ENCODE data around the gene ARL2BP. TPM values are rescaled to one million over a fixed set of nuclear protein-coding genes. Genes with fewer than 3 reads are reported as not detected.

Gene ARL2BP
- total and polyA plus RNA-seq, 4 donors = 13.4 to 33.6 (median 19.2) TPM

GRCh38 chr16:57234707-57235092, 10.4 kb upstream of the ARL2BP start:
- no peak overlapping the region for H3K9ac ChIP-seq (ENCODE audit: low read depth in 1 of 2, low read length in 2 of 2)
- no peaks in the 10 kb centered on the region for H3K27me3 ChIP-seq (ENCODE audit: control insufficient read depth in 4 of 4, insufficient read depth in 4 of 4, low read length in 3 of 4)
- no peak overlapping the region for H3K27ac ChIP-seq (ENCODE audit: low read depth in 1 of 2, low read length in 2 of 2)
- no peaks in the 10 kb centered on the region for H3K9me3 ChIP-seq (ENCODE audit: control insufficient read depth in 4 of 4, low read length in 3 of 4)
- H3K4me3 ChIP-seq (ENCODE audit: low read depth in 1 of 3, low read length in 3 of 3) = no peak overlapping the region
- H3K4me1 ChIP-seq (ENCODE audit: control insufficient read depth in 4 of 4, insufficient read depth in 4 of 4, low read length in 3 of 4) = peaks cover 5 to 12% (median 8%) of the 10 kb centered on the region in 4 donors
- no peak for DNase-seq (ENCODE audit: low spot score)
- H3K36me3 ChIP-seq (ENCODE audit: control insufficient read depth in 4 of 4, insufficient read depth in 3 of 4, low read depth in 1 of 4, low read length in 3 of 4) = peaks cover 15 to 60% (median 48%) of the 10 kb centered on the region in 4 donors
- no peak for TF ChIP-seq FOXA2 (IDR thresholded peaks at IDR 0.05)
- TF ChIP-seq TAF1 (conservative IDR thresholded peaks at IDR 0.05) = no peak
- TF ChIP-seq FOXA1 (IDR thresholded peaks at IDR 0.05) = no peak
- no peak for TF ChIP-seq CTCF (IDR thresholded peaks at IDR 0.05; ENCODE audit: low read depth, low read length, missing input control)
- TF ChIP-seq EGR1 (IDR thresholded peaks at IDR 0.05; ENCODE audit: low read depth in 2 of 2) = no peak

GRCh38 chr16:57235128-57236021, 9.7 kb upstream of the ARL2BP start:
- DNase-seq (ENCODE audit: low spot score) = no peak
- no peaks in the 10 kb centered on the region for H3K27me3 ChIP-seq (ENCODE audit: control insufficient read depth in 4 of 4, insufficient read depth in 4 of 4, low read length in 3 of 4)
- H3K9ac ChIP-seq (ENCODE audit: low read depth in 1 of 2, low read length in 2 of 2) = no peak overlapping the region
- peaks cover 5 to 12% (median 8%) of the 10 kb centered on the region in 4 donors for H3K4me1 ChIP-seq (ENCODE audit: control insufficient read depth in 4 of 4, insufficient read depth in 4 of 4, low read length in 3 of 4)
- no peak overlapping the region for H3K4me3 ChIP-seq (ENCODE audit: low read depth in 1 of 3, low read length in 3 of 3)
- H3K27ac ChIP-seq (ENCODE audit: low read depth in 1 of 2, low read length in 2 of 2) = no peak overlapping the region
- no peaks in the 10 kb centered on the region for H3K9me3 ChIP-seq (ENCODE audit: control insufficient read depth in 4 of 4, low read length in 3 of 4)
- 86% methylated on average over 8 of the region's 8 CpGs for WGBS
- H3K36me3 ChIP-seq (ENCODE audit: control insufficient read depth in 4 of 4, insufficient read depth in 3 of 4, low read depth in 1 of 4, low read length in 3 of 4) = peaks cover 11 to 56% (median 48%) of the 10 kb centered on the region in 4 donors
- TF ChIP-seq GABPA (IDR thresholded peaks at IDR 0.05 in 1 of 2, conservative IDR thresholded peaks at IDR 0.05 in 1 of 2) = no peak
- TF ChIP-seq ZBTB33 (IDR thresholded peaks at IDR 0.05) = no peak
- TF ChIP-seq HNF4G (IDR thresholded peaks at IDR 0.05) = no peak
- no peak for TF ChIP-seq FOXA2 (IDR thresholded peaks at IDR 0.05)
- no peak for TF ChIP-seq HNF4A (conservative IDR thresholded peaks at IDR 0.05)
- no peak for TF ChIP-seq RAD21 (IDR thresholded peaks at IDR 0.05)
- TF ChIP-seq YY1 (IDR thresholded peaks at IDR 0.05) = no peak
- no peak for TF ChIP-seq MAX (IDR thresholded peaks at IDR 0.05)

GRCh38 chr16:57236022-57236350, 9.1 kb upstream of the ARL2BP start:
- H3K9me3 ChIP-seq (ENCODE audit: control insufficient read depth in 4 of 4, low read length in 3 of 4) = no peaks in the 10 kb centered on the region
- H3K27me3 ChIP-seq (ENCODE audit: control insufficient read depth in 4 of 4, insufficient read depth in 4 of 4, low read length in 3 of 4) = no peaks in the 10 kb centered on the region
- H3K36me3 ChIP-seq (ENCODE audit: control insufficient read depth in 4 of 4, insufficient read depth in 3 of 4, low read depth in 1 of 4, low read length in 3 of 4) = peaks cover 10 to 50% (median 42%) of the 10 kb centered on the region in 4 donors
- no peak overlapping the region for H3K9ac ChIP-seq (ENCODE audit: low read depth in 1 of 2, low read length in 2 of 2)
- H3K4me3 ChIP-seq (ENCODE audit: low read depth in 1 of 3, low read length in 3 of 3) = no peak overlapping the region
- no peak overlapping the region for H3K27ac ChIP-seq (ENCODE audit: low read depth in 1 of 2, low read length in 2 of 2)
- peaks cover 5 to 12% (median 8%) of the 10 kb centered on the region in 4 donors for H3K4me1 ChIP-seq (ENCODE audit: control insufficient read depth in 4 of 4, insufficient read depth in 4 of 4, low read length in 3 of 4)
- TF ChIP-seq NR2F2 (IDR thresholded peaks at IDR 0.05) (no peak), MAX (IDR thresholded peaks at IDR 0.05) (no peak), TAF1 (conservative IDR thresholded peaks at IDR 0.05) (no peak), GABPA (IDR thresholded peaks at IDR 0.05 in 1 of 2, conservative IDR thresholded peaks at IDR 0.05 in 1 of 2) (no peak), JUND (IDR thresholded peaks at IDR 0.05) (no peak), FOXA2 (IDR thresholded peaks at IDR 0.05) (no peak), RXRA (IDR thresholded peaks at IDR 0.05) (no peak), FOXA1 (IDR thresholded peaks at IDR 0.05) (no peak), ZBTB33 (IDR thresholded peaks at IDR 0.05) (no peak), HNF4A (conservative IDR thresholded peaks at IDR 0.05) (no peak), CTCF (IDR thresholded peaks at IDR 0.05; ENCODE audit: low read depth, low read length, missing input control) (no peak), EGR1 (IDR thresholded peaks at IDR 0.05; ENCODE audit: low read depth in 2 of 2) (no peak), RAD21 (IDR thresholded peaks at IDR 0.05) (no peak)
- no peak for DNase-seq (ENCODE audit: low spot score)
